ENCODE data around the gene WAPL.
"Not testable (repeated sequence)": the region's sequence is repeated elsewhere in the genome, so short reads cannot be mapped to it uniquely, and the experiment has no call there.

The WAPL gene

GRCh38 chr10:86411281-86411841, 110.2 kb downstream of the WAPL start:
- DNase-seq: no peak

GRCh38 chr10:86410542-86411124, 111.0 kb downstream of the WAPL start:
- DNase-seq: no peak

- no peak for DNase-seq
Measured at GRCh38 chr10:86409183-86409582, 112.4 kb downstream of the WAPL start.

- no peak for DNase-seq
Measured at GRCh38 chr10:86403183-86403797, 118.3 kb downstream of the WAPL start.

GRCh38 chr10:86402283-86402941, 119.2 kb downstream of the WAPL start:
- DNase-seq: peak; percentile 39

- DNase-seq: peak; percentile 47
Measured at GRCh38 chr10:86401588-86402282, 119.9 kb downstream of the WAPL start.

GRCh38 chr10:86400705-86401587, 120.6 kb downstream of the WAPL start:
- peak; percentile 66 for DNase-seq

- DNase-seq: peak; percentile 97
Measured at GRCh38 chr10:86399879-86400704, 121.5 kb downstream of the WAPL start.

- DNase-seq: no peak
Measured at GRCh38 chr10:86399514-86399878, 122.1 kb downstream of the WAPL start.

- no peak for DNase-seq
Measured at GRCh38 chr10:86397120-86397519, 124.5 kb downstream of the WAPL start.

GRCh38 chr10:86393862-86394455, 127.6 kb downstream of the WAPL start:
- DNase-seq: no peak

- no peak for DNase-seq
Measured at GRCh38 chr10:86393362-86393761, 128.2 kb downstream of the WAPL start.

- DNase-seq: no peak
Measured at GRCh38 chr10:86392723-86393094, 128.9 kb downstream of the WAPL start.

GRCh38 chr10:86391986-86392722, 129.4 kb downstream of the WAPL start:
- no peak for DNase-seq

GRCh38 chr10:86391236-86391840, 130.3 kb downstream of the WAPL start:
- no peak for DNase-seq

- DNase-seq: no peak
Measured at GRCh38 chr10:86390337-86391120, 131.1 kb downstream of the WAPL start.

GRCh38 chr10:86389441-86390193, 132.0 kb downstream of the WAPL start:
- DNase-seq: peak; percentile 78

- DNase-seq: not testable (repeated sequence)
Measured at GRCh38 chr10:86389109-86389440, 132.5 kb downstream of the WAPL start.
